ENCODE measurements around the gene THYN1. TPM values are rescaled to one million over a fixed set of nuclear protein-coding genes. Genes with fewer than 3 reads are reported as not detected.

THYN1 gene
- total RNA-seq, 4 donors from 2014 or later = 49.8 to 143 (median 53.6) TPM

DNA sequence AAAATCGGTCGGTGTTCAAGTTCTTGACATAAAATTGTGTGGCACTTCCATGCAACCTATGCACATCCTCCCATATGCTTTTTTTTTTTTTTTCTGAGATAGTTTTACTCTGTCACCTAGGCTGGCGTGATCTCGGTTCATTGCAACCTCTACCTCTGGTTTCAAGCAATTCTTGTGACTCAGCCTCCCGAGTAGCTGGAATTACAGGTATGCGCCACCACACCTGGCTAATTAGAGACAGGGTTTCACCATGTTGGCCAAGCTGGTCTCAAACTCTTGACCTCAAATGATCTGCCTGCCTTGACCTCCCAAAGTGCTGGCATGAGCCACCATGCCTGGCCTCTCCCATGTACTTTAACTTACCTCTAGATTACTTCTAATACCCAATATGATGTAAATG is 38.0 kb upstream of the THYN1 start:
- no peak overlapping the region for H3K27ac ChIP-seq
- H3K36me3 ChIP-seq = no peaks in the 10 kb centered on the region
- H3K4me1 ChIP-seq = no peaks in the 10 kb centered on the region
- no peak overlapping the region for H3K4me3 ChIP-seq
- intact Hi-C loops (cut with DNase I; ENCODE audit: low total_unique reads) = no loop called here
- TF ChIP-seq, protein P1, sequence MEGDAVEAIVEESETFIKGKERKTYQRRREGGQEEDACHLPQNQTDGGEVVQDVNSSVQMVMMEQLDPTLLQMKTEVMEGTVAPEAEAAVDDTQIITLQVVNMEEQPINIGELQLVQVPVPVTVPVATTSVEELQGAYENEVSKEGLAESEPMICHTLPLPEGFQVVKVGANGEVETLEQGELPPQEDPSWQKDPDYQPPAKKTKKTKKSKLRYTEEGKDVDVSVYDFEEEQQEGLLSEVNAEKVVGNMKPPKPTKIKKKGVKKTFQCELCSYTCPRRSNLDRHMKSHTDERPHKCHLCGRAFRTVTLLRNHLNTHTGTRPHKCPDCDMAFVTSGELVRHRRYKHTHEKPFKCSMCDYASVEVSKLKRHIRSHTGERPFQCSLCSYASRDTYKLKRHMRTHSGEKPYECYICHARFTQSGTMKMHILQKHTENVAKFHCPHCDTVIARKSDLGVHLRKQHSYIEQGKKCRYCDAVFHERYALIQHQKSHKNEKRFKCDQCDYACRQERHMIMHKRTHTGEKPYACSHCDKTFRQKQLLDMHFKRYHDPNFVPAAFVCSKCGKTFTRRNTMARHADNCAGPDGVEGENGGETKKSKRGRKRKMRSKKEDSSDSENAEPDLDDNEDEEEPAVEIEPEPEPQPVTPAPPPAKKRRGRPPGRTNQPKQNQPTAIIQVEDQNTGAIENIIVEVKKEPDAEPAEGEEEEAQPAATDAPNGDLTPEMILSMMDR (IDR thresholded peaks at IDR 0.05) = no peak
- TF ChIP-seq POLR2A (IDR thresholded peaks at IDR 0.05) = no peak
- H3K27me3 ChIP-seq = no peaks in the 10 kb centered on the region
- H3K9me3 ChIP-seq = no peaks in the 10 kb centered on the region
- no peak for DNase-seq

DNA sequence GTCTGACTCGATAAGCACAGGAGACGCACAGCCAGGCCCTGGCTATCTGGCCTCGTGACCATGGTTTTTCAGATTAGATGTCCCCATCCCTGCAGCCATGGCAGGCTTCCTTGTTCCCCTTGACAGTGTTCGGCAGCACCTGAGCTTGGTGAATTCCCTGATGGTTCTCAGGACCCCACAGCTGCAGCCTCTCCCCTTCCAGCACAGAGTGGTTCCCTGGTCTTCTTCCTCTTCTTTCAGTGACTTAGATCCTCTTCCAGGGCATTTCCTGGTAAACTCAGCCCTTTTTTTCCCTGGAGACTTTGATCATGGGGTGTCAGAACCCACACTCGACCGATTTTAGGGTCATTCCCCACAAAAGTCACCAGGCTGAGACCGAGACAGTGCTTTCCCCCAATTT is 37.5 kb upstream of the THYN1 start:
- no peaks in the 10 kb centered on the region for H3K4me1 ChIP-seq
- DNase-seq = no peak
- intact Hi-C loops (cut with DNase I; ENCODE audit: low total_unique reads) = no loop called here
- no peaks in the 10 kb centered on the region for H3K36me3 ChIP-seq
- no peak for TF ChIP-seq POLR2A (IDR thresholded peaks at IDR 0.05)
- TF ChIP-seq, protein P1 (IDR thresholded peaks at IDR 0.05) = no peak
- no peak overlapping the region for H3K27ac ChIP-seq
- H3K4me3 ChIP-seq = no peak overlapping the region
- no peaks in the 10 kb centered on the region for H3K9me3 ChIP-seq
- no peaks in the 10 kb centered on the region for H3K27me3 ChIP-seq

- Histone ChIP-seq H3K4me3 (no peak overlapping the region), H3K36me3 (no peaks in the 10 kb centered on the region)
- intact Hi-C loops (cut with DNase I; ENCODE audit: low total_unique reads) = no loop called here
Measured at GRCh38 chr11:134289789-134290188, 36.6 kb upstream of the THYN1 start.

GRCh38 chr11:134289167-134289566 is 36.0 kb upstream of the THYN1 start:
- TF ChIP-seq, protein P1 (IDR thresholded peaks at IDR 0.05) = no peak
- TF ChIP-seq POLR2A (IDR thresholded peaks at IDR 0.05) = no peak
- Histone ChIP-seq H3K27ac (no peak overlapping the region), H3K4me1 (no peaks in the 10 kb centered on the region), H3K27me3 (no peaks in the 10 kb centered on the region), H3K9me3 (no peaks in the 10 kb centered on the region), H3K4me3 (no peak overlapping the region), H3K36me3 (no peaks in the 10 kb centered on the region)
- no peak for DNase-seq
- intact Hi-C loops (cut with DNase I; ENCODE audit: low total_unique reads) = no loop called here

More at GRCh38 chr11:134289789-134290188, 36.6 kb upstream of the THYN1 start:
- DNase-seq = no peak
- no peak overlapping the region for H3K27ac ChIP-seq
- H3K4me1 ChIP-seq = no peaks in the 10 kb centered on the region
- TF ChIP-seq, protein P1 (IDR thresholded peaks at IDR 0.05) = no peak
- H3K9me3 ChIP-seq = no peaks in the 10 kb centered on the region
- no peaks in the 10 kb centered on the region for H3K27me3 ChIP-seq

- Histone ChIP-seq H3K36me3 (no peaks in the 10 kb centered on the region), H3K4me1 (no peaks in the 10 kb centered on the region), H3K9me3 (no peaks in the 10 kb centered on the region), H3K27me3 (no peaks in the 10 kb centered on the region), H3K27ac (no peak overlapping the region), H3K4me3 (no peak overlapping the region)
- intact Hi-C loops (cut with DNase I; ENCODE audit: low total_unique reads) = no loop called here
- DNase-seq = no peak
- TF ChIP-seq, protein P1 (IDR thresholded peaks at IDR 0.05) = no peak
- TF ChIP-seq POLR2A (IDR thresholded peaks at IDR 0.05) = no peak
Measured at GRCh38 chr11:134288486-134288885, 35.3 kb upstream of the THYN1 start.

Measured in uterus (tissue), 4 donors.